Measurements from ENCODE around the gene TEAD1. TPM values are rescaled to one million over a fixed set of nuclear protein-coding genes. Genes with fewer than 3 reads are reported as not detected.
A peak's percentile ranks its signal among the peaks of the same experiment; 100 is the strongest.
"Not testable (repeated sequence)": the region's sequence is repeated elsewhere in the genome, so short reads cannot be mapped to it uniquely, and the experiment has no call there.

The TEAD1 gene
- total and polyA plus RNA-seq, 2 experiments from 2014 or later = 45.9 to 105 TPM

DNA sequence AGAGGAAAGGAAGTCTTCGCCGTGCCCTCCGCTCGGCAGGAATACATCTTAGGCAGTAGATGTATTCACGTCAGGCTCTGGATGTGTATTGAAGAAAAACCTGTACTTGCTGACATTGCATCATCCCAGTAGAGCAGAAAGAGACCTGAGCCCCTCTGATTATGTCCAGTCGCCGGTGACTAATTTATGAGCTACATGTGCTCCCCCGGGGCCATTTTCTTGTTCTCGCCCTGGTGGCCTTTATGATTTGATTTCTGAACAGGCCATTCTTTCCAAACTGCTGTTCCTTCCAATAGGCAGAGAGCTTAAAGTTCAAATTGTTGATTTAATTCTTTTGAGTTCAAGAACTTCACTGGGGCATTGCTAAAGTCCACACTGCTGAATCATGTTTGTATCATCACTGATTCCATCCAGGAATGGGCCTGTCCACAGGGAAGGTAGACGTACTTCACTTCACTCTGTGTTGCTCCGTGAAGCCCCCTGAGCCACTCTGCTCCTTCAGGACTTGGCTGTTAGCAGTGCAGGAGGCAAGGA is 197.6 kb downstream of the TEAD1 start:
- TF ChIP-seq, protein P1, sequence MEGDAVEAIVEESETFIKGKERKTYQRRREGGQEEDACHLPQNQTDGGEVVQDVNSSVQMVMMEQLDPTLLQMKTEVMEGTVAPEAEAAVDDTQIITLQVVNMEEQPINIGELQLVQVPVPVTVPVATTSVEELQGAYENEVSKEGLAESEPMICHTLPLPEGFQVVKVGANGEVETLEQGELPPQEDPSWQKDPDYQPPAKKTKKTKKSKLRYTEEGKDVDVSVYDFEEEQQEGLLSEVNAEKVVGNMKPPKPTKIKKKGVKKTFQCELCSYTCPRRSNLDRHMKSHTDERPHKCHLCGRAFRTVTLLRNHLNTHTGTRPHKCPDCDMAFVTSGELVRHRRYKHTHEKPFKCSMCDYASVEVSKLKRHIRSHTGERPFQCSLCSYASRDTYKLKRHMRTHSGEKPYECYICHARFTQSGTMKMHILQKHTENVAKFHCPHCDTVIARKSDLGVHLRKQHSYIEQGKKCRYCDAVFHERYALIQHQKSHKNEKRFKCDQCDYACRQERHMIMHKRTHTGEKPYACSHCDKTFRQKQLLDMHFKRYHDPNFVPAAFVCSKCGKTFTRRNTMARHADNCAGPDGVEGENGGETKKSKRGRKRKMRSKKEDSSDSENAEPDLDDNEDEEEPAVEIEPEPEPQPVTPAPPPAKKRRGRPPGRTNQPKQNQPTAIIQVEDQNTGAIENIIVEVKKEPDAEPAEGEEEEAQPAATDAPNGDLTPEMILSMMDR (IDR thresholded peaks at IDR 0.05; ENCODE audit: low read depth, low read length) = no peak
- H3K4me3 ChIP-seq = no peak overlapping the region
- peak in 1 of 2 donors; percentile 23 for DNase-seq (ENCODE audit: low read depth in 1 of 2, low spot score in 1 of 2)
- H3K4me1 ChIP-seq (ENCODE audit: low read depth) = peaks cover 11% of the 10 kb centered on the region
- H3K9me3 ChIP-seq (ENCODE audit: low read depth) = no peaks in the 10 kb centered on the region
- H3K27me3 ChIP-seq = no peaks in the 10 kb centered on the region
- no peaks in the 10 kb centered on the region for H3K36me3 ChIP-seq
- no peak overlapping the region for H3K27ac ChIP-seq

DNA sequence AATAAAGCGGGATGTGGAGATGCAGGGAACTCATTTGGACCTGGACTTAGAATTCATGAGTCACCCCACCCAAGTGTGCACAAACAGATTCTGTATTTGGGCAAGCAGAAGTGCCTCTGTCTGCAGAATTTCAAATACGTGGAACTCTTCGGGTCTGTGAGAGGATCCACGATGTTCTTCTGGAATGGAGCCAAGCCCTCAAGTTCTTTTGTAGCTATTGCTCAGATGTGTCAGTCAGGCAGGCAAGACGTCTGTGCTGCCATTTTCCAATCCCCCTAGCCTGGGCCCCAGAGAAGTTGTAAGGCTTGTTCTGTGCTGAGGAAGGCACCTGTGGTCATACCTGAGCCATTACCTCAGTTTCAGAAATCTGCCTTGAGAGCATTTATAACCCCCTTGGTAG is 202.1 kb downstream of the TEAD1 start:
- peak in 1 of 2 donors; percentile 41 for DNase-seq (ENCODE audit: low read depth in 1 of 2, low spot score in 1 of 2)
- no peak overlapping the region for H3K4me3 ChIP-seq
- H3K27ac ChIP-seq = no peak overlapping the region
- TF ChIP-seq, protein P1 (IDR thresholded peaks at IDR 0.05; ENCODE audit: low read depth, low read length) = no peak
- H3K27me3 ChIP-seq = no peaks in the 10 kb centered on the region
- no peaks in the 10 kb centered on the region for H3K36me3 ChIP-seq
- peaks cover 5% of the 10 kb centered on the region for H3K4me1 ChIP-seq (ENCODE audit: low read depth)
- H3K9me3 ChIP-seq (ENCODE audit: low read depth) = no peaks in the 10 kb centered on the region

DNA sequence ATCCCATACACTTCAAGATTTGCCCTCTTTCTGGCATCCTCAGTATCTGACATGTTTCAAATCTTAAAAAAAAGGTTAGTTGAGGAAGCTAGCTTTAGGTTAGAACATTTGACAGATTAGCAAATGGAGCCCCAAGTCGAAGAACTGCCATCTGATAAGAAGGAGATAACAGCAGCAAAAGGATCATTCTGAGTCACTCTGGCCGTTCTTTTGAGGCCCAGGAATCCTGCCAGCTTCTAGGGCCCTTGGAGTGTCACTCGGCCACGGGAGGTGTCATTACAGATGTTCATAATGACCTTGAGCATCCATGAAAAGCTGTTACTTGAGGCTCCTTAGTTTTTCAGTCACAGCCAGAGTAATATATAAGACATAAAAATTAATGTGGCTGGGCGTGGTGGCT is 202.8 kb downstream of the TEAD1 start:
- H3K36me3 ChIP-seq = no peaks in the 10 kb centered on the region
- no peak overlapping the region for H3K27ac ChIP-seq
- TF ChIP-seq, protein P1 (IDR thresholded peaks at IDR 0.05; ENCODE audit: low read depth, low read length) = no peak
- no peak overlapping the region for H3K4me3 ChIP-seq
- DNase-seq (ENCODE audit: low read depth in 1 of 2, low spot score in 1 of 2) = no peak
- peaks cover 5% of the 10 kb centered on the region for H3K4me1 ChIP-seq (ENCODE audit: low read depth)
- H3K27me3 ChIP-seq = no peaks in the 10 kb centered on the region
- no peaks in the 10 kb centered on the region for H3K9me3 ChIP-seq (ENCODE audit: low read depth)

GRCh38 chr11:12877508-12877907 is 203.3 kb downstream of the TEAD1 start:
- H3K27me3 ChIP-seq; DNase-seq (ENCODE audit: low read depth in 1 of 2, low spot score in 1 of 2); H3K9me3 ChIP-seq (ENCODE audit: low read depth); H3K4me3 ChIP-seq; H3K4me1 ChIP-seq (ENCODE audit: low read depth); H3K36me3 ChIP-seq; H3K27ac ChIP-seq: not testable (repeated sequence)

DNA sequence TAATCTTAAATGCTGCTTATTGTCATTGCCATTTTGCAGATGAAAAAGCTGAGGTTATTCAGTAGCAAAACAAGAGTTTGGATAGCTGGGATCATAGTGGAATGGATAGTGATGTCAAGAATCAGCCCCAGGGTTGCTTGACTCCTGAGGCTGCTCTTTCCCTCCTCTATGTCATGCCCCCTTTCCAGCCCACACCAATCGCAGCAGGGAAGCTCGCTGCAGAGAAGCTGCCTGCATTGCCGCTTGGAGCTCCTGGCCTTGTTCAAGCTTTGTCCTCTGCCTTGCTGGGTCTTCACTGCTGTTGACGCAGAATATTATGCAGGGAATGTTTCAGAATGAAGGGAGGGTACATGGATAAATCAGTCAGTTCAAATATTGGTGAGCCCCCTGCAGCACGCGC is 206.1 kb downstream of the TEAD1 start:
- TF ChIP-seq, protein P1 (IDR thresholded peaks at IDR 0.05; ENCODE audit: low read depth, low read length) = no peak
- H3K9me3 ChIP-seq (ENCODE audit: low read depth) = no peaks in the 10 kb centered on the region

GRCh38 chr11:12882670-12883069 is 208.4 kb downstream of the TEAD1 start:
- Histone ChIP-seq H3K9me3 (ENCODE audit: low read depth) (no peaks in the 10 kb centered on the region), H3K4me3 (no peak overlapping the region), H3K27me3 (no peaks in the 10 kb centered on the region), H3K36me3 (peaks cover 5% of the 10 kb centered on the region), H3K27ac (no peak overlapping the region), H3K4me1 (ENCODE audit: low read depth) (peaks cover 6% of the 10 kb centered on the region)
- no peak for DNase-seq (ENCODE audit: low read depth in 1 of 2, low spot score in 1 of 2)
- TF ChIP-seq, protein P1 (IDR thresholded peaks at IDR 0.05; ENCODE audit: low read depth, low read length) = no peak

More for the DNA sequence above, 206.1 kb downstream of the TEAD1 start:
- H3K4me1 ChIP-seq (ENCODE audit: low read depth) = peaks cover 5% of the 10 kb centered on the region
- no peak for DNase-seq (ENCODE audit: low read depth in 1 of 2, low spot score in 1 of 2)
- no peaks in the 10 kb centered on the region for H3K27me3 ChIP-seq
- no peak overlapping the region for H3K4me3 ChIP-seq
- H3K36me3 ChIP-seq = peaks cover 5% of the 10 kb centered on the region
- no peak overlapping the region for H3K27ac ChIP-seq

Measured in cardiac muscle cell (in vitro differentiated cells and primary cell).